HepG2 (cell line): ENCODE results near the gene CMIP. TPM values are rescaled to one million over a fixed set of nuclear protein-coding genes. Genes with fewer than 3 reads are reported as not detected.

ENCODE experiments used
- CBX2 ChIP-seq, 2 experiments: fragments of 200-600 bp in 1 of 2; sonication (generic); formaldehyde crosslinking in 1 of 2; IDR thresholded peaks; 2 replicates each; pipeline versions ENCODE4 v1.7.0 to v1.8.1; 2018 to 2022; ENCODE audit warnings: low read depth in 2 of 2, low read length in 1 of 2, mild to moderate bottlenecking in 1 of 2, missing genetic modification reagents in 1 of 2
- CHCHD3 ChIP-seq: sonication (generic); formaldehyde crosslinking; IDR thresholded peaks from 2 replicates; pipeline ENCODE4 v1.8.0; 2022; ENCODE audit warnings: mild to moderate bottlenecking, missing genetic modification reagents, moderate library complexity
- CSRNP2 ChIP-seq: sonication (generic); formaldehyde crosslinking; conservative IDR thresholded peaks from 2 replicates; pipeline ENCODE4 v1.8.0; 2022; ENCODE audit warnings: low read depth, missing genetic modification reagents
- DPF2 ChIP-seq: sonication (generic); formaldehyde crosslinking; IDR thresholded peaks from 2 replicates; pipeline ENCODE4 v1.4.0; 2020; ENCODE audit warnings: mild to moderate bottlenecking, low read depth, missing genetic modification reagents, borderline replicate concordance
- FIP1L1 ChIP-seq: fragments of 200-400 bp; formaldehyde crosslinking; IDR thresholded peaks from 2 replicates; pipeline ENCODE4 v1.6.1; 2018; ENCODE audit warnings: low read depth, mild to moderate bottlenecking, low read length, moderate library complexity, borderline replicate concordance; ENCODE audit not compliant: insufficient read depth
- FOXA3 ChIP-seq: IDR thresholded peaks from 2 replicates; pipeline ENCODE4 v1.6.1; 2016; ENCODE audit warnings: missing genetic modification reagents, missing compliant biosample characterization
- IRF1 ChIP-seq: sonication (generic); formaldehyde crosslinking; IDR thresholded peaks from 2 replicates; pipeline ENCODE4 v1.4.0; 2020; ENCODE audit warnings: low read depth, mild to moderate bottlenecking, missing genetic modification reagents
- IRX3 ChIP-seq: sonication (generic); formaldehyde crosslinking; IDR thresholded peaks from 2 replicates; pipeline ENCODE4 v1.8.1; 2023; ENCODE audit warnings: mild to moderate bottlenecking, low read depth, missing genetic modification reagents, borderline replicate concordance
- MAFF ChIP-seq: IDR thresholded peaks from 2 replicates; pipeline ENCODE4 v1.6.1; 2011; ENCODE audit warnings: low read depth, low read length, improper control_type of control experiment
- MLX ChIP-seq: IDR thresholded peaks from 2 replicates; pipeline ENCODE4 v1.6.1; 2016
- MTA1 ChIP-seq: sonication (generic); formaldehyde crosslinking; IDR thresholded peaks from 2 replicates; pipeline ENCODE4 v1.4.0; 2020; ENCODE audit warnings: missing genetic modification reagents, mild to moderate bottlenecking, borderline replicate concordance
- MTF2 ChIP-seq: sonication (generic); formaldehyde crosslinking; IDR thresholded peaks from 2 replicates; pipeline ENCODE4 v1.5.0; 2020; ENCODE audit warnings: missing genetic modification reagents, borderline replicate concordance
- MXD4 ChIP-seq: IDR thresholded peaks from 2 replicates; pipeline ENCODE4 v1.6.1; 2016; ENCODE audit warnings: mild to moderate bottlenecking, missing biosample characterization, missing genetic modification reagents
- NFE2L1 ChIP-seq: sonication (generic); formaldehyde crosslinking; IDR thresholded peaks from 2 replicates; pipeline ENCODE4 v1.4.0; 2020; ENCODE audit warnings: missing genetic modification reagents, mild to moderate bottlenecking, borderline replicate concordance
- RBAK ChIP-seq: sonication (generic); formaldehyde crosslinking; IDR thresholded peaks from 2 replicates; pipeline ENCODE4 v1.5.1; 2020; ENCODE audit warnings: mild to moderate bottlenecking, missing genetic modification reagents
- REPIN1 ChIP-seq: sonication (generic); formaldehyde crosslinking; IDR thresholded peaks from 2 replicates; pipeline ENCODE4 v1.8.0; 2022; ENCODE audit warnings: missing genetic modification reagents, low read depth, mild to moderate bottlenecking, borderline replicate concordance
- RXRB ChIP-seq: IDR thresholded peaks from 2 replicates; pipeline ENCODE4 v1.6.1; 2016; ENCODE audit warnings: borderline replicate concordance, missing genetic modification reagents, missing compliant biosample characterization
- UBTF ChIP-seq: sonication (generic); formaldehyde crosslinking; IDR thresholded peaks from 2 replicates; pipeline ENCODE4 v1.4.0; 2020; ENCODE audit warnings: mild to moderate bottlenecking, missing genetic modification reagents
- ZBTB7B ChIP-seq: sonication (generic); formaldehyde crosslinking; IDR thresholded peaks from 2 replicates; pipeline ENCODE4 v1.4.0; 2020; ENCODE audit warnings: missing genetic modification reagents
- ZNF572 ChIP-seq: sonication (generic); formaldehyde crosslinking; IDR thresholded peaks from 2 replicates; pipeline ENCODE4 v1.5.1; 2020; ENCODE audit warnings: mild to moderate bottlenecking, missing genetic modification reagents
- ZNF616 ChIP-seq: sonication (generic); formaldehyde crosslinking; IDR thresholded peaks from 2 replicates; pipeline ENCODE4 v1.5.0; 2020; ENCODE audit warnings: low read depth, mild to moderate bottlenecking, missing genetic modification reagents
- polyA plus RNA-seq, 8 experiments: library from polyadenylated mRNA; depleted of rRNA in 3 of 8; stranded (reverse) in 7 of 8; unstranded in 1 of 8; fragments of >200 nt; fragmentation: Illumina TruSeq in 4 of 8; extraction: Trizol in 4 of 8; gene quantifications; 2 replicates each; pipeline versions ENCODE4 v1.2.1 to v1.2.3, GENCODE V29; 2011 to 2016; ENCODE audit warnings: low read depth in 4 of 8, missing spikeins in 1 of 8, mixed read lengths in 1 of 8; ENCODE audit not compliant: insufficient read depth in 1 of 8
- total RNA-seq, 5 experiments: library from RNA; depleted of rRNA; stranded (reverse); fragments of >200 nt; fragmentation: Illumina TruSeq; extraction: Trizol; gene quantifications; 2 replicates each; pipeline ENCODE4 v1.2.3, GENCODE V29; 2016; ENCODE audit warnings: low read depth in 1 of 5

Gene CMIP
- total and polyA plus RNA-seq, 2 of the 13 experiments (the other 11 are each of a cell fraction or from before 2014, with no cell fraction given): 10.9 to 18.1 TPM

GRCh38 chr16:81447383-81448101 lies 2.9 kb downstream of the CMIP start (continued):
- TF ChIP-seq MLX (CRISPR knock-in tag) (no peak), RXRB (CRISPR knock-in tag) (0 out of 2 replicates have a peak, but pooled peaks have one; percentile 13), MTA1 (CRISPR knock-in tag) (peak; percentile 46; the same call in 1 of the 2 replicates), FOXA3 (0 out of 2 replicates have a peak, but pooled peaks have one; percentile 3), MTF2 (CRISPR knock-in tag) (no peak; the same call in 1 of the 2 replicates), MXD4 (CRISPR knock-in tag) (no peak), IRF1 (no peak), NFE2L1 (CRISPR knock-in tag) (no peak), RBAK (no peak), CBX2 (IDR thresholded peaks at IDR 0.05; ENCODE audit: low read depth, low read length) (no peak), CBX2 (CRISPR knock-in tag; IDR thresholded peaks at IDR 0.05; ENCODE audit: low read depth) (no peak), REPIN1 (CRISPR knock-in tag) (no peak), CSRNP2 (CRISPR knock-in tag) (no peak), ZNF572 (CRISPR knock-in tag) (no peak), DPF2 (CRISPR knock-in tag) (no peak), ZNF616 (CRISPR knock-in tag) (no peak), UBTF (peak; percentile 18; the same call in 1 of the 2 replicates), ZBTB7B (CRISPR knock-in tag) (peak; percentile 92), CHCHD3 (no peak), MAFF (no peak), IRX3 (CRISPR knock-in tag) (no peak), FIP1L1 (0 out of 2 replicates have a peak, but pooled peaks have one; percentile 42)
